Ovary (tissue), 3 donors: ENCODE data around the gene FAM180B.

Experiments
- CTCF ChIP-seq, 3 donors: fragments of 450-650 bp in 2 of 3; fragments of 200-600 bp in 1 of 3; IDR thresholded peaks; one replicate each; pipeline versions ENCODE4 v1.5.1 to v1.8.0; 2016 to 2022; ENCODE audit warnings: antibody characterized with exemption in 3 of 3, mild to moderate bottlenecking in 1 of 3
- POLR2A ChIP-seq: fragments of 450-650 bp; IDR thresholded peaks from one replicate; pipeline ENCODE4 v1.6.1; 2017; ENCODE audit warnings: antibody characterized with exemption, mild to moderate bottlenecking, moderate library complexity
- donor health status: DM: no; HTN: no; CAD: no.

- TF ChIP-seq CTCF (IDR thresholded peaks at IDR 0.05) (no peak), POLR2A (no peak)
Observed at GRCh38 chr11:47552056-47552565, 34.4 kb upstream of the FAM180B start.
